GM20431 (cell line): Measurements from ENCODE around the gene MAP2.

Experiments
- in situ Hi-C: fragments of 300-500 bp; cut with MseI, MboI; formaldehyde crosslinking; loops from one replicate; pipeline ENCODE4 v1.15.0; 2020; ENCODE audit warnings: low sequenced_read_pairs; ENCODE audit not compliant: unreplicated experiment

Gene MAP2

DNA sequence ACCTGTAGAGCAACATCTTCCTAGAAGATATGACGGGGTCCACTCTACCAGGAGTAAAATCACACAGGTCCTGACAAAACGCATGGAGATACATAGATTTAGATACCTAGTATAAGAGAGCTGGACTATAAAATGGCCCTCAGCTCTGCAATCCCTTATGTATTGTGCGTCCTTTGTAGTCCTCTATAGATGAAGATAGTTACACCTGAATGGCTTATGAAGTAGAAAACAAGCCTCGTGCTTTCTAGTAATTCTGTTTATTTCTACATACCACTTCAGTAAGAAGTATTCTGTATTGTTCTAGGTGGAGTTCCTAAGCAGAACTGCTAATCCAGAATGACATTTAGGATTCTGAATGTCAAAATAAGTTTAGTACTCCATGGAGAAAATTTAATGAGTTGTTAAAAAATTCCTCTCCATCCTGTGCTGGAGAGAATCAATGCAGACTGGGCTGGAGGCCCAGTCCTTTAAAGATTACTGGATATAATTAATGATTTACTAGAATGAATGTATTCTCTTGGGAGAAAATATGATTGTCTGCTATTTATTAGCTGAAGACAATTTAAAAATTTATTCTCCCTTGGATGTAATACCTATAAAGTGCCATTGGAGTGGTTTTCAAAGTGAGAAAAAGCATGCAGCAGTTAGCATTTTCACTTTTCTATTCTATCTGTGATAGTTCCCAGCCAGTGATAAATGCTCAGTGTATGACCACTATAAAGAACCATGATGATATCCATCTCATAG, 200.5 kb downstream of the MAP2 start:
- in situ Hi-C loops, result no loop called here

DNA sequence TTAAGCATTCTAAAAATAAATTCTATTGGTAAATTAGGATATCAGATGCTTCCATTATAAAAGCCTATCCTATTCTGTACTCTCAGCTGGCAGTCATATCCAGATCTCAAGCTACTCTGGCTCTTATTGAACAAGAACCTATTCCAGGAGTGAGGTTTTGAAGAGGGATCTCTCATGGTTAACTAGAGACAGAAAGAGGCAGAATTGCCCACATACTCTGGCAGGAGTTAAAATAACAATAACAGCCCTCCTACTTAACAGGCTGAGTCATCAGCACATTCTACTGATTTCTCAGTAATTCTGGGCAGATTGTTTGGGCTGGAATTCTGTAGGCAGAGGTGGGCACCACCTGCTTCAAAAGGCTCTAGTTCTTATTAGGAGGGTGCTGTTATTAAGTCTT, 205.8 kb downstream of the MAP2 start:
- in situ Hi-C loops, result no loop called here

DNA sequence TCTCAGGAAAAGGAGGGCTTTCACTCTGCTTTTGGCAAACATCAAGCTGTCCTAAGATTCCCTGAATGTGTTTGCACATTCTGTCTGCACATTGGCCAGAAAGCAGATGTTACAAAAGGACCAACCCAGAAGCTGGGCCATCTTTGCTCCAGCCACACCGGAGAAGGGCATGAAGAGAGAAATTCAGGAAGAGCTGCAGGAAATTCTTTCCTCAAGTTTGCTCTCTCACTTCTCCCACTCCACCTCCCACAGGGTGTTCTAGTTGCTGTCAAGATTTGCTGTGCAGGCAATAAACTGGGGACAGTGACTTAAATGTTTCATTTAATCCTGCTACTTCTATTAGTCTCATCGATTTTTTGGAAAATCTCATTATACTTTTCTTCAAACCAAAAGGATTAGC, 210.1 kb downstream of the MAP2 start:
- in situ Hi-C loops, result no loop called here

DNA sequence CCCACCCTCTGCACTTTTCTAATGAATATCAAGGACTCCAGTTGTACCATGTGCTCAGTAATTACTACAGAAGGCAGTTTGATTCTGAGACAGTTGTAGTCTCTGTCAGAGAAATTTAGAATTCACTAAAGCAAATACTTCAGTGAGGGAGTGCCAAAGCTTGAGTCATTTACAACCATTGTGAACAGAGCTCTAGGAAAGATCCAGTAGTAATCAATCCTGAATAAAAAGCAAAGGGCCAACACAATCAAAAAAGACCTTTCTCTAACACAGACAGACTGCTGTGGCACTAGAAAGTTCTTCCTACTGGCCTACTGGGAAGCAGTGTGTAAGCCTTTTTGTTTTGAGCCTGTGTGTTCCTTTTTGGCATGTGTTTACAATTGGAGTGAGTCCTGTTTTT, 212.2 kb downstream of the MAP2 start:
- in situ Hi-C loops, result no loop called here

DNA sequence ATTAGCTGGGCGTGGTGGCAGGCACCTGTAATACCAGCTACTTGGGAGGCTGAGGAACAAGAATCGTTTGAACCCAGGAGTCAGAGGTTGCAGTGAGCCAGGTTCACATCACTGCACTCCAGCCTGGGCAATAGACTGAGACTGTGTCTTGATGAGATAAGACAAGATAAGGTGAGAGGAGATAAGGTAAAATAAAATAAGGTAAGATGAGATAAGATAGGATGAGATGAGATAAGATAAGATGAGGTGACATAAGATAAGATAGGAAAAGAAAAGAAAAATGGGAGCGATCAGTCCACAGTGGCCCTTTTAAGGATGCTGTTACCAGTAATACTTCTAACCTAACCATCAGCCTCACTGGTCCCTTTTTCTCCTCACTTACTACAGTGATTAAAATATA, 213.4 kb downstream of the MAP2 start:
- in situ Hi-C loops, result no loop called here

DNA sequence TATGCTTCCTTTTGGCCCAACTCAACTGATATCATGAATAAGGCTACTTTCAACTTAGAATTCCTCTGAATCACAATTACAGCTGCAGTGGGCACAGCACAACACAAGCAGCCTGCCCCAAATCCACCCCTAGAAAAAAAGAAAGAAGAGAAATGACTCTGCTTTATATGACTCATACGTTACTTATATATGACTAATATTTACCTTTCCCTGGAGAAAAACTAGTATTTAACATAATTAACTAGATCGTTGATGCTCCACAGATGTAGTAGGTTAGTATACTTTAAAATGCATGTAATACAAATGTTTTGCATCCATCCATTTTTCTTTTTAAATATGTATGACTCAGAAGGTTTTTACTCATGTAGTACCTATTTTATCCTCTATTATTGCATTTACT, 214.5 kb downstream of the MAP2 start:
- in situ Hi-C loops, result no loop called here

DNA sequence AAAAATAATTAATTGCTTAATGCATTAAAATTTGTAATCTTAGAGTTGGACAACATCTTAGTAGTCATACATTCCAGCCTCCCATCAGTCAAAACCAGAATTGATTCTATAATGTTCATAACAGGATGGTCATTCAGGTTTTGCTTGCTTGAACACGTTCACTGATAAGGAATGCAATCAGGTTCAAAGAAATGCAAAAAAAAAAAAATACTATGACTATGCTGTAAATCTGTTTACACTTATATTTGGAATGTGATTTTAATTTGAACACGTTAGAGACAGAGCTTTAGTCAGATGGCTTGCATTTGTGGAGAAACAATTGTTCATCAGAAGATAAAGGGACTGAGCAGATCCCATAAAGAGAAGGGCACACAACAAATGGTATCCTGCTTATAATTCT, 216.5 kb downstream of the MAP2 start:
- in situ Hi-C loops, result no loop called here

DNA sequence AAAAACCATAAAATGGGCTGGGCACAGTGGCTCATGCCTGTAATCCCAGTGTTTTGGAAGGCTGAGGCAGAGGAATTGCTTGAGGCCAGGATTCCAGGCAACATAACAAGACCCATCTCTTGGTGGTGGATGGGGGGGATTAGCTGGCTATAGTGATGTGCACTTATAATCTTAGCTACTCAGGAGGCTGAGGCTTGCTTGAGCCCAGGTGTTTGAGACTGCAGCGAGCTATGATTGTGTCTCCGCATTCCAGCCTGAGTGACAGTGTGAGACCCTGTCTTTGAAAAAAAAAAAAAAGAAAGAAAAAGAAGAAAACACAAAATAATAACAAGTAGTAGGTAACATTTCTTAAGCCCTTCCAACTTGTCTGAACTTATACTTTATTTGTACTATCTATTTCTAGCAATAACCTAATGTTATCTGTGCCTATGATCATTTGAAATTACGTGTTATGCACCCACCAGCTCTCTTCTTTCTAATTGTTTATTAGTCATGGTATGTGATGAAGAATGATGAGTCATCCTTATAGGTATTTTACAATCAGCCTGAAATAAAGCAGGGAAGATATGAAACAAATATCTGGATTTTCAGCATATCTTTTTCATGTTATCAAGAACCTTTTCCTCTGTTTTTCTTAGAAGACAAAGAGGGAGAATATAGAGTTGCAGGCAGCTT, 218.4 kb downstream of the MAP2 start:
- in situ Hi-C loops, result no loop called here

DNA sequence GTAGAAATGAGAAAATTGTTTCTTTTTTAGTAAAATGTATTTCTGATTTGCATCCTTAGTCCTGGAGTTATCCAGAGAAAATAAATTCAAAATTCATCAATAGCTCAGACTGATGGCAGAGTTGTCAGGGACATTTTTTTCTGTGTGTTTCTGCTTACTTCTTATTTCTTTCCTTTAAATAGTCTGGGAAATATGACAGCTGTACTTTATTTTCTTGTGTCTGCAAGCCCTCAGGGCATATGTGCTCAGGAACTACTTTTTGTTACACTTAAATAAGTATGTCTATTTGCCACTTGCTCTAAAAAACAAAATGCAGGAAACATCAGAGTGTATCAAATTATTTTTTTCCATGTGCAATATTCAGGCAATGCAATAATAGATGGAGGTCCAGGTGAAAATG, 221.0 kb downstream of the MAP2 start:
- in situ Hi-C loops, result no loop called here

DNA sequence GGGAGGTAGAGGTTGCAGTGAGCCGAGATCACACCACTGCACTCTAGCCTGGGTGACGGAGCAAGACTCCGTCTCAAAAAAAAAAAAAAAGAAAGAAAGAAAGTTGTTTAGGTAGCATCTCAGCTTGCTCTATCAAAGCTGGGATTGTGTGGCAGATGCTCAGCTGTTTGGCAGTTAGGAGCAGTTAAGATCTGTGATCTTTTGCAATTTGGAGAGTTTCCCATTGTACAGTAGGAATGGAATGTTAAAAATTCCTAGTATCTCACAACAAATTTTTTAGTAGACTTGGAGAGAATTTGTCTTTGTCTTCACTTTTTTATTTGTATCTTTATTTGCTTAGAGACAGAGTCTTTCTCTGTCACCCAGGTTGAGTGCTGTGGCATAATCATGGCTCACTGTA, 224.9 kb downstream of the MAP2 start:
- in situ Hi-C loops, result no loop called here

DNA sequence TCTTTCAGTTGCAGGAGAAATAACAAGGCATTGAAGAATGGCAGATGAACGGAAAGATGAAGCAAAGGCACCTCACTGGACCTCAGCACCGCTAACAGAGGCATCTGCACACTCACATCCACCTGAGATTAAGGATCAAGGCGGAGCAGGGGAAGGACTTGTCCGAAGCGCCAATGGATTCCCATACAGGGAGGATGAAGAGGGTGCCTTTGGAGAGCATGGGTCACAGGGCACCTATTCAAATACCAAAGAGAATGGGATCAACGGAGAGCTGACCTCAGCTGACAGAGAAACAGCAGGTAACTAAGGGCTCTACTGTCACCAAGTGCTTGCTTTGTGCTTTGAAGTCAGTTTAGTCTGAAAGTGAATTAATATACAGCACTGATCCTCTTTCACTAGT, 229.3 kb downstream of the MAP2 start:
- in situ Hi-C loops, result no loop called here

DNA sequence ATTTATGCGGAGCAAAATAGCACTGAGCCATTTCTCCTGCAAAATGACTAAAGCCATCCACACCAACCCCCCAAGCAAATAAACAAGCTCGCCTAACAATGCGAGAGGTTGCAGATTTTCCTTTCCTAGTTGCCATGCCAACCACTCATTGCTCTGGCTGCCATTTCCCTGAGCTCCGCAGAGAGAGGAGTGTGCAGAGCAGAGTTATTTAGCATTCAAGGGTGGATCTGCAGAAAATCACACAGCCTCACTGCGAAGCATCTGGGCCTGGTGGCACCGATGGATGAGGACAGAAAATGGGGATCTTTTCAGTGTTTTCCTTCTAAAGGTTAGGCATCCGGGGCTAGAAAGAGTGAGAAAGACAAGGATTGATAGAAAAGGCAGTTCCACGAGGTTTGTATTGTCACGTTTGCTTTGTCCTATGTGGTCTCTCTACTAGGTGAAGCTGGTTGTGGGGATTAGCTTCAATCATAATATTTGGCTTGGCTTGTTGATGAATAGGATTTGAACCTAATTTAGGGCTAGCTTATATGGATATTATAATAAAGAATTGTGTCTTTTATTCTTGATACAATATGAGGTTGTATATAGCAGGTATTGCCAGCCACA, 237.5 kb downstream of the MAP2 start:
- in situ Hi-C loops, result no loop called here

DNA sequence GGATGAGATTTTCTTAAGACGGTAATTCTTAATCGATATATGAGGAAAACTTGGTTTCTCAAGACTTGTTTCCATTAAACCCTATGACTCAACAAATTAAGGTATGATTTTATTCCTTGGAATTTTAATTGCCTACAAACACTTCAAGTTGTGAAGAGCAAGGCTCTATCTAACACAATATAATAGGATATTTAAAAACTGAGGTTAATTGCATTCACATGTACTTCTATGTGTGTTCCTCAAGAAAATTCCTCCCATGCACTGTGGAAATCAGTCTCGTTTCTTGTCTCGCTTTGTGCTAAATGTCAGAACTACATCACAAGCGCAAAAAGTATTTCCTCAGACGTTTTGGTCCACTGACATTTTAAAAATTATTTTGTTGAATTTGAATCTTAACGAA, 238.2 kb downstream of the MAP2 start:
- in situ Hi-C loops, result no loop called here

DNA sequence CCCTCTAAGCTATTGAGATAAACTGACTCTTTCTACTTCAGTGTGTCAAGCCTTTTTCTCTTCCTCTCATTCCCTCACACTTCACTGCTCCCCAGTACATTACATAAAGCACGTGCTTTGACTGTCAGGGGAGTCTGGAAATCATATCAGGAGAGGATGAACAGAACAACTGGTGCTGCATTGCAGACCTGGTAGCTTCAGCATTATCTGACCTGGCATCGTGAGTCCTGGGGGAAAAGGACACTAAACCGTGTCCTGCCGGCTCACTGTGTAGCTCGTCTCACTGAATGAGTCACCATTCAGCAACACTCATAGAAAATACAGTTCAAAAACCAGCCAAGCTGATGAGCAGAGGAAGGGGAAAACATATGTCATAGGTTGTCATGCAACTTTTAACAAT, 239.3 kb downstream of the MAP2 start:
- in situ Hi-C loops, result no loop called here

DNA sequence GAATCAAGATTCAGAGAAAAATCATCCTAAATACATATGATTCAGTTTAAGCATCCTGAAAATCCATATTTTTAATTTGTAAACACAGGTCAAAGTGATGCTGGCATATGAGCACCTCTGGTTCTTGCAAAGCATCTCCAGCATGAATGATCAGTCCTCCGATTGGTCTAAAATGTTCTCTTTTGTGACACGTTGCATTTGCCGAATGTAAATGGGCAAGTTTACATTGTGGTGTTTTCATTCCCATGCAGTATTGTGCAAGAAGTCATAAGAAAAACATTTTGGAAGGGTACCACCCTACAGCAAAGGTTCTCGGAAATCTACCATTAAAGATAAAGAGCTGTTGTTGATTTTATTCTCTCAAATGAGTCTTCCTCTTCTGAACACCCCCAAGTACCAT, 239.8 kb downstream of the MAP2 start:
- in situ Hi-C loops, result no loop called here

DNA sequence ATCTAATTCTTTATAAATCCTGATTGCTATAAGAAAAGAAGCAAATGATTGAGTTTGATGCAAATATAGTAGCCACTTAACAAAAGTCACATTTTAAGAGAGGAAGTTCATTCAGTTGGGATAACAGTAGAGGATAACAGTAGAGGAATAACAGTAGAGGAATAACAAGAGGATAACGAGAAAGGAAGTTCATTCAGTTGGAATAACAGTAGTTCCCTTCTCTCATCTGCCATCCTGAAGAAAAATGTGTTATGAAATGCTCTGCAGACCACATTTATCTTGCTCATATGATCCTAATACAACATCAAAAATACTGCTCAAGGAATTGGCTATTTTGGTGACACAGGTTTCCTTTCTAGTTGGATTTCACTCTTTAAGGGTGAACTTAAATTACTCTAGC, 242.4 kb downstream of the MAP2 start:
- in situ Hi-C loops, result no loop called here

DNA sequence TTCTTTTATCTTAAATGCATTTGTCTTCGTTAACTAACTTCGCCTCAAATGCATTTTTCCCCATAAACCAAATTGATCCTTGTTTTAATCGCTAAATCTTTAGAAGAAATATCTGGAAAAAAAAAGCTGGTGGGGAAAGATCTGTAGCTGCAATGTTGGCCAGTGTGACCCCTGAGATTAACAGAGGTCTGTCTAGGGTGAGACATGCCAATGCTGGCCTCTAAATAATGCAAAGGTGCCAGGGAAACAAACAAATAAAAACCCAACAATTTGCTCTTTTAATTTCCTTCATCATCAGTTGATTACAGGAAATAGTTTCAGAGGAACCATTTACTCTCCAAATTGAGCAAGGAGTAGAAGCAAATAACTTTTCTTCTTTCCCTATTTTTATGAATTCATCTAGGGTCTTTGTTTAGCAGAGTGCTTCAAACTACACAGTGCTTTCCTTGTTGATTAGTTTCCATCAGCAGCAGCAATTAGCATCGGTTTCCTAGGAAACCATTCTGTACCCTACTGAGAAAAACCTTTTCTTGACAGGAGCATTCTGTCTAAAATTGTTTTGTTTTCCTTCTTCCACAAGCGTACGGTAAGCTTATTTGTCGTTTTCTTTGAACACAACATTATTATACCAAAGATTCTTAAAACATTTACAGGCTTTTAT, 247.3 kb downstream of the MAP2 start:
- in situ Hi-C loops, result no loop called here

DNA sequence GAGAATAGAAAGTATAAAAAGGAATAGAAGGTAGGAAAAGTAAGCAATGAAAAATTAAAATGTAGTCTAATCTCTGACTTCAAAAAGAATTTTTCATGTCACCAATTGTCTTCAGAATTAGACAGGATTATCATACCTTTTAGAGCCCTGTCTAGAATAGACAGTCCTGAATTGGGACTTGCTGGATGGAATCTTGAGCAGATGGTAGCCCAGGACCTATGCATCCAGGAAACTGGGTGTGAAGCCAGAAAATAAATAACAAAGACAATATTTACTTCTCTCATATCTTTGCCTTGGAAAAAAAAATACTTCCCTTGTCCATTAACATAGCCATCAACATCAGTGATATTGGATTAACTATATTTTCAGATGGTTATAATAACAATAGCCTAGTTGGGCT, 250.0 kb downstream of the MAP2 start:
- in situ Hi-C loops, result no loop called here

DNA sequence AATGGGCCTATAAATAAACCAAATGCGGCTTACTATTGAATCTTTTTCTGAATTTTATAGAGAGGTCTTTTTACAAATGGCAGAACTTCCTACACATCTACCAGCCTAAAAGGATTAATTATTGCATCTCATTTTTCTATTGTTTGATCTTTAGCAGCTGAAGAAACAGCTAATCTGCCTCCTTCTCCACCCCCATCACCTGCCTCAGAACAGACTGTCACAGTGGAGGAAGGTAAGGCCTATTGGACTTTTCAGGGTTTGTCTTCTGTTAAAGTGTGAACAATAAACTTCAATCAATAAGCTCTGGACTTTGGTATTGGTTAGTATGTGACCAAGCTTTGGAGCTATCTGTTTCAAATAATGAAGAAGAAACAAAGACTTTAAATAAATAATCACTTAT, 256.7 kb downstream of the MAP2 start:
- in situ Hi-C loops, result no loop called here

DNA sequence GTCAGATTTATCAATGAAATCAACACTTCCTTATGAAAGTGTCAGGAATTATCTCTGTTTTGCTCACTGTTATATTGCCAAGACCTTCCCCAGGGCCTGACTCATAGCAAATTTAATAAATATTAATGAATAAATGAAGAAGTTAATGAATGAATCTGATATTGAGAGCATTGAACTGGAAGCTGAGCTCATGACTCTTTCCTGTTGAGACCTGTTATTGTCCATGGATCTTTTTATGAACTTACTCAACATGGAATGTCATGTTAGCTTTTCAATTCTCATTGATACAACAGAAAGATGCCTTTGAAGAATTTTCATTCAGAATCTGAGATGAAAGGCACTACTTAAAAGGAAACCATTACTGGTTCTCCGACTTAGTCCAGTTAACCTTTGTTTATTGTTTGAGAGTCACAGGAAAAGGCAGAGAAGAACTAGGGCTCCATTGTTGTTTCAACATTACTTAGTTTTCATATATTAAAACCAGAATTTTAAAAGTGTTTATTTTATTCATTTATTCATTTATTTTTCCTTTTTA, 257.4 kb downstream of the MAP2 start:
- in situ Hi-C loops, result no loop called here

DNA sequence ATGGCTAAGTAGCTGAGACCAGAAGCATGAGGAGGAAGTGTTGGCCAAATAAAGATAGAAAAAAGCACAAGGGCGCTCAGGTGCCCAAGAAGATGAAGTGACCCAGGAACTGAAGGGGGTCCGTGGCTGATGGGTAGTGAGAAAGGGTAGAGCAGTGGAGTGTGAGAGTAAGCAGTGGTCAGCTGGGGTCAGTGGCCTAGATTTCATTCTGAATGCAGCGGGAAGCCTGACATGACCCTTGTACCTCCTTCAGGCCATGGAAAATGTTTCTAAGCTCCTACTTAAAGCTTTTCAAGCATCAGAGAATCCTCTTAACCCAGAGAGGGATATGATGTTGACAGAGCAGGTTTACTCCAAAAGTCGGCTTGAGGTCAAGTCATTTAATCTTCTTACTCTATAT, 258.8 kb downstream of the MAP2 start:
- in situ Hi-C loops, result no loop called here
